ENCODE results near the gene PALLD. TPM values are rescaled to one million over a fixed set of nuclear protein-coding genes. Genes with fewer than 3 reads are reported as not detected.

The PALLD gene
- polyA plus RNA-seq, 1 donor from 2014 or later, result 20.5 TPM

DNA sequence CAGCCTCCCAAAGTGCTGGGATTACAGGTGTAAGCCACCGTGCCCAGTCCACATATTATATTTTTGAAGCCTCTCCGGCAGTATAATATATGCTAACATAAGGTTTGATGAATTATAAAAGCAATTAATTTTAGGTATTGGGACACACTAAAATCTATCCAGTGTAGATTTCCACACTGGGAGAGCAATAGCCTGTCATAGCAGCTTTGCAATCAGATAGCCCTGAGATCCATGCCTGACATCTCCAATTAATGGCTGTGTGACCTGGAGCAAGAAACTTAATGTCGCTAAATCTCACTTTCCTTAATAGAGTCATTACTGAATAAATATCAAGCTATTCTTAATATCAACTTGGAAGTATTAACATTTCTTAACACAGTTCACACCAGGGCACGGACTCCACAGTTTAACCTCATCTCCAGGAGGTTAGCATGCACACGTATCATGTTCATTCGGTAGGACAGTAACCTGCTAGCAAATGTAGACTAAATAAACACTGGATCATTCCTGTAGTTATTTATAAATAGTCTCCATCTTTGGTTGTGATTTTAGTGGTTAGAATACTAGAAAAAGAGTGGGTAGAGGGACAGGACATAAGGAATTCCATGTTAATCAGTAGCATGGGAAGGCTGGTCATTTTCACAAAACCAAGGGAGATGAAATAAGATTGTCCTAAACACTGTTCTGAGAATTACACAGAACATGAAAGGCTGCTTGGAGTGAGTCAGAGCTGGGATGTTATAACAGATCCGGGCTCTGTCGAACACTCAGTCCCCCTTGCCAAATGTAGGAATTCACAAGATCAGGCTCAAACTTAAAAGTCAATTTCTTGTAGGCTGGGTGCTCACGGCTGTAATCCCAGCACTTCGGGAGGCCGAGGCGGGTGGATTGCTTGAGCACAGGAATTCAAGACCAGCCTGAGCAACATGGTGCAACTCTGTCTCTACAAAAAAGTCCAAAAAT is 254.7 kb downstream of the PALLD start:
- Histone ChIP-seq H4K20me1 (ENCODE audit: insufficient read depth) (no peaks in the 10 kb centered on the region), H3K36me3 (ENCODE audit: insufficient read depth, low read length) (no peaks in the 10 kb centered on the region), H2AFZ (ENCODE audit: low read depth, low read length) (no peak overlapping the region), H3K9me2 (ENCODE audit: insufficient read depth, low read length) (no peaks in the 10 kb centered on the region), H3K4me2 (ENCODE audit: low read length) (no peak overlapping the region), H3K9ac (ENCODE audit: low read length) (no peak overlapping the region), H3F3A (ENCODE audit: insufficient read depth, low read length, poor library complexity, severe bottlenecking) (no peaks in the 10 kb centered on the region), H3K9me3 (ENCODE audit: low read length) (no peaks in the 10 kb centered on the region), H3K27me3 (ENCODE audit: insufficient read depth, low read depth, low read length) (no peaks in the 10 kb centered on the region), H3K4me3 (ENCODE audit: low read length) (no peak overlapping the region), H3K79me2 (replicated peaks; ENCODE audit: insufficient read depth, low read length) (no peaks in the 10 kb centered on the region), H3K27ac (ENCODE audit: low read length) (no peak overlapping the region)
- no peak for TF ChIP-seq POLR2AphosphoS5 (IDR thresholded peaks at IDR 0.05)
- no peak for TF ChIP-seq SMC3 (conservative IDR thresholded peaks at IDR 0.05; ENCODE audit: poor library complexity)
- TF ChIP-seq EZH2 (IDR thresholded peaks at IDR 0.05; ENCODE audit: borderline replicate concordance, insufficient read depth, low read length, poor library complexity, severe bottlenecking), result no peak
- TF ChIP-seq EP300 (conservative IDR thresholded peaks at IDR 0.05; ENCODE audit: poor library complexity, severe bottlenecking), result no peak
- no peak for TF ChIP-seq CTCF (IDR thresholded peaks at IDR 0.05; ENCODE audit: poor library complexity, severe bottlenecking)
- TF ChIP-seq RAD21 (conservative IDR thresholded peaks at IDR 0.05), result no peak
- TF ChIP-seq MXI1 (conservative IDR thresholded peaks at IDR 0.05; ENCODE audit: poor library complexity, severe bottlenecking), result no peak
- no peak for TF ChIP-seq TAF1 (IDR thresholded peaks at IDR 0.05; ENCODE audit: low read depth)
- TF ChIP-seq, protein P1, sequence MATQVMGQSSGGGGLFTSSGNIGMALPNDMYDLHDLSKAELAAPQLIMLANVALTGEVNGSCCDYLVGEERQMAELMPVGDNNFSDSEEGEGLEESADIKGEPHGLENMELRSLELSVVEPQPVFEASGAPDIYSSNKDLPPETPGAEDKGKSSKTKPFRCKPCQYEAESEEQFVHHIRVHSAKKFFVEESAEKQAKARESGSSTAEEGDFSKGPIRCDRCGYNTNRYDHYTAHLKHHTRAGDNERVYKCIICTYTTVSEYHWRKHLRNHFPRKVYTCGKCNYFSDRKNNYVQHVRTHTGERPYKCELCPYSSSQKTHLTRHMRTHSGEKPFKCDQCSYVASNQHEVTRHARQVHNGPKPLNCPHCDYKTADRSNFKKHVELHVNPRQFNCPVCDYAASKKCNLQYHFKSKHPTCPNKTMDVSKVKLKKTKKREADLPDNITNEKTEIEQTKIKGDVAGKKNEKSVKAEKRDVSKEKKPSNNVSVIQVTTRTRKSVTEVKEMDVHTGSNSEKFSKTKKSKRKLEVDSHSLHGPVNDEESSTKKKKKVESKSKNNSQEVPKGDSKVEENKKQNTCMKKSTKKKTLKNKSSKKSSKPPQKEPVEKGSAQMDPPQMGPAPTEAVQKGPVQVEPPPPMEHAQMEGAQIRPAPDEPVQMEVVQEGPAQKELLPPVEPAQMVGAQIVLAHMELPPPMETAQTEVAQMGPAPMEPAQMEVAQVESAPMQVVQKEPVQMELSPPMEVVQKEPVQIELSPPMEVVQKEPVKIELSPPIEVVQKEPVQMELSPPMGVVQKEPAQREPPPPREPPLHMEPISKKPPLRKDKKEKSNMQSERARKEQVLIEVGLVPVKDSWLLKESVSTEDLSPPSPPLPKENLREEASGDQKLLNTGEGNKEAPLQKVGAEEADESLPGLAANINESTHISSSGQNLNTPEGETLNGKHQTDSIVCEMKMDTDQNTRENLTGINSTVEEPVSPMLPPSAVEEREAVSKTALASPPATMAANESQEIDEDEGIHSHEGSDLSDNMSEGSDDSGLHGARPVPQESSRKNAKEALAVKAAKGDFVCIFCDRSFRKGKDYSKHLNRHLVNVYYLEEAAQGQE (IDR thresholded peaks at IDR 0.05; ENCODE audit: borderline replicate concordance), result no peak

- H3K36me3 ChIP-seq (ENCODE audit: insufficient read depth, low read length), result no peaks in the 10 kb centered on the region
- H3F3A ChIP-seq (ENCODE audit: insufficient read depth, low read length, poor library complexity, severe bottlenecking), result no peaks in the 10 kb centered on the region
- H3K9ac ChIP-seq (ENCODE audit: low read length), result no peak overlapping the region
- no peaks in the 10 kb centered on the region for H3K27me3 ChIP-seq (ENCODE audit: insufficient read depth, low read depth, low read length)
- H3K4me3 ChIP-seq (ENCODE audit: low read length), result no peak overlapping the region
- no peaks in the 10 kb centered on the region for H3K9me3 ChIP-seq (ENCODE audit: low read length)
- no peaks in the 10 kb centered on the region for H3K9me2 ChIP-seq (ENCODE audit: insufficient read depth, low read length)
- no peaks in the 10 kb centered on the region for H4K20me1 ChIP-seq (ENCODE audit: insufficient read depth)
- H2AFZ ChIP-seq (ENCODE audit: low read depth, low read length), result no peak overlapping the region
- no peak overlapping the region for H3K27ac ChIP-seq (ENCODE audit: low read length)
- no peak overlapping the region for H3K4me2 ChIP-seq (ENCODE audit: low read length)
- H3K79me2 ChIP-seq (replicated peaks; ENCODE audit: insufficient read depth, low read length), result no peaks in the 10 kb centered on the region
- TF ChIP-seq EP300 (conservative IDR thresholded peaks at IDR 0.05; ENCODE audit: poor library complexity, severe bottlenecking) (no peak), SMC3 (conservative IDR thresholded peaks at IDR 0.05; ENCODE audit: poor library complexity) (no peak), TAF1 (IDR thresholded peaks at IDR 0.05; ENCODE audit: low read depth) (no peak), EZH2 (IDR thresholded peaks at IDR 0.05; ENCODE audit: borderline replicate concordance, insufficient read depth, low read length, poor library complexity, severe bottlenecking) (no peak), MXI1 (conservative IDR thresholded peaks at IDR 0.05; ENCODE audit: poor library complexity, severe bottlenecking) (no peak), CTCF (IDR thresholded peaks at IDR 0.05; ENCODE audit: poor library complexity, severe bottlenecking) (no peak), RAD21 (conservative IDR thresholded peaks at IDR 0.05) (no peak), POLR2AphosphoS5 (IDR thresholded peaks at IDR 0.05) (no peak)
- TF ChIP-seq, protein P1 (IDR thresholded peaks at IDR 0.05; ENCODE audit: borderline replicate concordance), result no peak
Observed at GRCh38 chr4:168755598-168756477, 259.0 kb downstream of the PALLD start.
